ENCODE data around the gene SENP6.
"Not testable (repeated sequence)": the region's sequence is repeated elsewhere in the genome, so short reads cannot be mapped to it uniquely, and the experiment has no call there.

Gene SENP6

DNA sequence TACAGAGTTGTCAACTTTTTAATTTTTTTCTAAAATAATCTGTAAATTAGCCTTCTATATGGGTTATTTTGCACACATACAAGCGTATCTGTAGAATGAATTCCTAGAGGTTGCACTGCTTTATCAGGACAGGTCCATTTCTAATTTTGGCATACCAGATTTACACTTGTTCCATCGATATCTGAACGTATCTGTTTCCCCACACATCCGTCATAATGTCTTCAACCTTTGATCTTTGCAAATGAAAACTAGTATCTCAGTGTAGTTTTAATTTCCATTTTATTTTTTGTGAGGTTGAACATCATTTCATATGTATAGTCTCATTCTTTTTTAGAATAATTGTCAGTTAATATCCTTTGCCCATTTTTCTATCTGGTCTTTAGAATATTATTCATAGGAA is 22.7 kb downstream of the SENP6 start:
- H3K4me2 ChIP-seq (ENCODE audit: low read length): no peak overlapping the region
- H3K9me3 ChIP-seq (ENCODE audit: control insufficient read depth, low read length): no peaks in the 10 kb centered on the region
- peaks cover 23% of the 10 kb centered on the region for H3K79me2 ChIP-seq
- H3K4me3 ChIP-seq (ENCODE audit: low read depth, low read length): no peak overlapping the region
- no peak overlapping the region for H2AFZ ChIP-seq
- no peaks in the 10 kb centered on the region for H3K36me3 ChIP-seq (ENCODE audit: control insufficient read depth, insufficient read depth, low read length)
- no peaks in the 10 kb centered on the region for H3K27me3 ChIP-seq (ENCODE audit: control insufficient read depth, insufficient read depth, low read length)
- H3K9ac ChIP-seq: no peak overlapping the region
- no peak overlapping the region for H3K27ac ChIP-seq
- TF ChIP-seq CTCF (IDR thresholded peaks at IDR 0.05): no peak
- peaks cover 8% of the 10 kb centered on the region for H3K4me1 ChIP-seq

DNA sequence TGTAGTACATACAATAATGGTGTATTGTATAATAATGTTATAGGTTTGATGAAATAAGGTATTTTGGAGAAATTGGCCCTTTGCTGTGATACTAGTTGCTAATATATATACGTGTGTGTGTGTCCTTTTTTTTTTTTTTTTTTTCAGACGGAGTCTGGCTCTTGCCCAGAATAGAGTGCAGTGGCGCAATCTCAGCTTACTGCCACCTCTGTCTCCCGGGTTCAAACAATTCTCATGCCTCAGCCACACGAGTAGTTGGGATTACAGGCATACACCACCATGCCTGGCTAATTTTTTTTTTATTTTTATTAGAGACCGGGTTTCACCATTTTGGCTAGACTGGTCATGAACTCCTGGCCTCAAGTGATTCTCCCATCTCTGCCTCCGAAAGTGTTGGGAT is 23.3 kb downstream of the SENP6 start:
- H3K27me3 ChIP-seq (ENCODE audit: control insufficient read depth, insufficient read depth, low read length): no peaks in the 10 kb centered on the region
- no peak overlapping the region for H3K27ac ChIP-seq
- no peak overlapping the region for H3K4me3 ChIP-seq (ENCODE audit: low read depth, low read length)
- H3K9ac ChIP-seq: no peak overlapping the region
- no peak overlapping the region for H3K4me2 ChIP-seq (ENCODE audit: low read length)
- H3K79me2 ChIP-seq: peaks cover 21% of the 10 kb centered on the region
- peaks cover 8% of the 10 kb centered on the region for H3K4me1 ChIP-seq
- H2AFZ ChIP-seq: no peak overlapping the region
- H3K9me3 ChIP-seq (ENCODE audit: control insufficient read depth, low read length): no peaks in the 10 kb centered on the region
- H3K36me3 ChIP-seq (ENCODE audit: control insufficient read depth, insufficient read depth, low read length): no peaks in the 10 kb centered on the region
- no peak for TF ChIP-seq CTCF (IDR thresholded peaks at IDR 0.05)

DNA sequence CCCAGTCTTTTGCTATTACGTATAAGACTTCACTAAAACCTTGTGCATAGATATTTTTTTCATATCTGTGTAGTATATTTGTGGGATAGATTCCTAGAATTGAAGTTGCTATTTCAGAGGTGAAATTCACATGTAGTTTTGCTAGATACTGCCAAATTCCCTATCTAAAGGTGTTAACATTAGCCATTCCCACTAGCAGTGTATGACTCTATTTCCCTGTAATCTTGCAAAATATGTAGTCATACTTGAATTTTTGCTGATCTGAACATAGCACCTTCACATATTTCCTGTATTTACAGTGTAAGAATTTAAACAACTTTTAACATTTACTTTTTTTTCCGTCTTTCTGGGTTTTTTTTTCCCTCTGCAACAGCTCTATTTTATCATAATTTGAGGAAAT is 24.9 kb downstream of the SENP6 start:
- no peaks in the 10 kb centered on the region for H3K27me3 ChIP-seq (ENCODE audit: control insufficient read depth, insufficient read depth, low read length)
- no peaks in the 10 kb centered on the region for H3K36me3 ChIP-seq (ENCODE audit: control insufficient read depth, insufficient read depth, low read length)
- H3K4me1 ChIP-seq: peaks cover 5% of the 10 kb centered on the region
- H3K9me3 ChIP-seq (ENCODE audit: control insufficient read depth, low read length): no peaks in the 10 kb centered on the region
- H3K9ac ChIP-seq: no peak overlapping the region
- peaks cover 28% of the 10 kb centered on the region for H3K79me2 ChIP-seq
- H3K4me3 ChIP-seq (ENCODE audit: low read depth, low read length): no peak overlapping the region
- no peak overlapping the region for H3K27ac ChIP-seq
- TF ChIP-seq CTCF (IDR thresholded peaks at IDR 0.05): no peak
- H2AFZ ChIP-seq: no peak overlapping the region
- no peak overlapping the region for H3K4me2 ChIP-seq (ENCODE audit: low read length)

DNA sequence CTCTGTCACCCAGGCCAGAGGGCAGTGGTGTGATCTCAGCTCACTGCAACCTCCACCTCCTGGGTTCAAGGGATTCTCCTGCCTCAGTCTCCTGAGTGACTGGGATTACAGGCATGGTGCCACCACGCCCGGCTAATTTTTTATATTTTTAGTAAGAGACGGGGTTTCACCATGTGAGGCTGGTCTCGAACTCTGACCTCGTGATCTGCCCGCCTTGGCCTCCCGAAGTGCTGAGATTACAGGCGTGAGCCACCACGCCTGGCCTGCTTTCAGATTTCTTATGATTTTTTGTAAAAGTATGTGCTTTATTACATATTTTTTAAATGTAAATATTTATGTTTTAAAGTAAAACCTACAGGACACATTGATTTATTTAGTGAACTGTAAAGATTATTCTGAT is 26.0 kb downstream of the SENP6 start:
- H3K9ac ChIP-seq; H3K27ac ChIP-seq; H3K9me3 ChIP-seq (ENCODE audit: control insufficient read depth, low read length); H3K36me3 ChIP-seq (ENCODE audit: control insufficient read depth, insufficient read depth, low read length); H3K4me1 ChIP-seq; H3K4me3 ChIP-seq (ENCODE audit: low read depth, low read length); H2AFZ ChIP-seq; H3K27me3 ChIP-seq (ENCODE audit: control insufficient read depth, insufficient read depth, low read length); H3K4me2 ChIP-seq (ENCODE audit: low read length): not testable (repeated sequence)
- H3K79me2 ChIP-seq: peaks cover 28% of the 10 kb centered on the region

GRCh38 chr6:75631859-75632635 is 30.4 kb downstream of the SENP6 start:
- Histone ChIP-seq H3K9me3 (ENCODE audit: control insufficient read depth, low read length) (no peaks in the 10 kb centered on the region), H3K9ac (no peak overlapping the region), H3K4me2 (ENCODE audit: low read length) (no peak overlapping the region), H3K27ac (no peak overlapping the region), H3K27me3 (ENCODE audit: control insufficient read depth, insufficient read depth, low read length) (no peaks in the 10 kb centered on the region), H3K4me3 (ENCODE audit: low read depth, low read length) (no peak overlapping the region), H3K4me1 (peaks cover 5% of the 10 kb centered on the region), H2AFZ (no peak overlapping the region), H3K36me3 (ENCODE audit: control insufficient read depth, insufficient read depth, low read length) (no peaks in the 10 kb centered on the region), H3K79me2 (peaks cover 21% of the 10 kb centered on the region)
- no peak for TF ChIP-seq CTCF (IDR thresholded peaks at IDR 0.05)

All from parathyroid adenoma (tissue), 2 donors.